HAP-1 (cell line): ENCODE results near the gene ZNF506.
"Not testable (repeated sequence)": the region's sequence is repeated elsewhere in the genome, so short reads cannot be mapped to it uniquely, and the experiment has no call there.

Experiments used
- DNase-seq, 2 experiments: peaks; one replicate each; pipeline ENCODE4 v3.0.0-alpha.2; 2016 to 2020; ENCODE audit warnings: low spot score in 2 of 2
- H3K27me3 ChIP-seq: fragments of 250-450 bp; sonication (Bioruptor Pico); 2 replicates; pipeline ENCODE4 v1.5.1; 2020; ENCODE audit warnings: low read depth, mild to moderate bottlenecking, moderate library complexity
- H3K36me3 ChIP-seq: fragments of 250-450 bp; sonication (Bioruptor Pico); replicated peaks from 2 replicates; pipeline ENCODE4 v1.5.1; 2020; ENCODE audit warnings: mild to moderate bottlenecking
- H3K4me1 ChIP-seq: fragments of 250-450 bp; sonication (Bioruptor Pico); 2 replicates; pipeline ENCODE4 v1.5.1; 2020; ENCODE audit warnings: mild to moderate bottlenecking
- H3K4me3 ChIP-seq: fragments of 250-450 bp; sonication (Bioruptor Pico); 2 replicates; pipeline ENCODE4 v1.5.1; 2020; ENCODE audit warnings: mild to moderate bottlenecking, moderate library complexity
- H3K9me3 ChIP-seq: fragments of 250-450 bp; sonication (Bioruptor Pico); 2 replicates; pipeline ENCODE4 v1.5.1; 2020; ENCODE audit warnings: mild to moderate bottlenecking, moderate library complexity
- in situ Hi-C: fragments of 300-500 bp; cut with MboI; formaldehyde crosslinking; loops from 3 replicates; pipeline ENCODE4 v1.14.3; 2020; ENCODE audit warnings: low sequenced_read_pairs, inconsistent platforms, mixed read lengths

ZNF506 gene

GRCh38 chr19:19821366-19821951 lies at the start of gene ZNF506:
Gene ZNF506, minus strand, starts transcription at chr19:19821750. Its CDS starts 147 bp downstream, at chr19:19821603.
- Histone ChIP-seq H3K9me3 (peaks cover 6% of the 10 kb centered on the region; the same call in 1 of the 2 replicates), H3K36me3 (no peaks in the 10 kb centered on the region), H3K27me3 (no peaks in the 10 kb centered on the region), H3K4me3 (peak within 1 kb of the TSS; percentile 70), H3K4me1 (no peaks in the 10 kb centered on the region)
- DNase-seq = peak; percentile 84 to 97
- in situ Hi-C loops = no loop called here

GRCh38 chr19:19870086-19870485 lies 48.5 kb upstream of the ZNF506 start:
- in situ Hi-C loops, H3K4me3 ChIP-seq, H3K4me1 ChIP-seq, DNase-seq, H3K9me3 ChIP-seq, H3K36me3 ChIP-seq, H3K27me3 ChIP-seq: not testable (repeated sequence)

DNA sequence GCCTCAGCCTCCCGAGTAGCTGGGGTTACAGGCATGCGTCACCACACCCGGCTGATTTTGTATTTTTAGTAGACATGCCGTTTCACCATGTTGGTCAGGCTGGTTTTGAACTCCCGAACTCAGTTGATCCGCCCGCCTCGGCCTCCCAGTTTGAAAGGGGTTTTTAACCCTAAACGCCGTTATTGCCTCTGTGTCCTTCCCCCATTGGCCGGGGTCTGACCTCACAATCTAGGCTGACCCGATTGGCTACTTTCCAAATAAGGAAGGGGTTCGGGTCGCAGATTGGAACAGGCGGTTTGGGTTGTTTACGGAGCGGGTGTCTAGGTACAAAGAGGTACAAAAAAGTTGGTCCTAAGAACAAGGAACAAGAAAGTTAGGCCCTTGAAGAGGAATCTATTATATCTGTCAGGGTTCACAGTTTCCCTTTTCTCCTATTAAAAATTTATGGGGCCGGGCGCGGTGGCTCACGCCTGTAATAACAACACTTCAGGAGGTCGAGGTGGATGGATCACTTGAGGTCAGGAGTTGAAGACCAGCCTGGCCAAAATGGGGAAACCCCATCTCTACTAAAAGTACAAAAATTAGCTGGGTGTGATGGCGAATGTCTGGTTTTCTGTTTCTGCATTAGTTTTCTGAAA lies 45.2 kb upstream of the ZNF506 start:
- in situ Hi-C loops = no loop called here
- no peaks in the 10 kb centered on the region for H3K27me3 ChIP-seq
- peaks cover 3% of the 10 kb centered on the region; the same call in 1 of the 2 replicates for H3K9me3 ChIP-seq
- no peak for DNase-seq
- no peaks in the 10 kb centered on the region for H3K4me1 ChIP-seq
- no peaks in the 10 kb centered on the region for H3K36me3 ChIP-seq
- no peak overlapping the region for H3K4me3 ChIP-seq

GRCh38 chr19:19865750-19866610 lies 44.4 kb upstream of the ZNF506 start, which contains the start of gene ZNF253:
Gene ZNF253, plus strand, starts transcription at chr19:19865882. Its CDS starts 115 bp downstream, at chr19:19865997.
- no peaks in the 10 kb centered on the region for H3K4me1 ChIP-seq
- peaks cover 3% of the 10 kb centered on the region; the same call in 1 of the 2 replicates for H3K9me3 ChIP-seq
- in situ Hi-C loops = no loop called here
- H3K27me3 ChIP-seq = no peaks in the 10 kb centered on the region
- no peak within 1 kb of the TSS for H3K4me3 ChIP-seq
- DNase-seq = no peak
- H3K36me3 ChIP-seq = no peaks in the 10 kb centered on the region

DNA sequence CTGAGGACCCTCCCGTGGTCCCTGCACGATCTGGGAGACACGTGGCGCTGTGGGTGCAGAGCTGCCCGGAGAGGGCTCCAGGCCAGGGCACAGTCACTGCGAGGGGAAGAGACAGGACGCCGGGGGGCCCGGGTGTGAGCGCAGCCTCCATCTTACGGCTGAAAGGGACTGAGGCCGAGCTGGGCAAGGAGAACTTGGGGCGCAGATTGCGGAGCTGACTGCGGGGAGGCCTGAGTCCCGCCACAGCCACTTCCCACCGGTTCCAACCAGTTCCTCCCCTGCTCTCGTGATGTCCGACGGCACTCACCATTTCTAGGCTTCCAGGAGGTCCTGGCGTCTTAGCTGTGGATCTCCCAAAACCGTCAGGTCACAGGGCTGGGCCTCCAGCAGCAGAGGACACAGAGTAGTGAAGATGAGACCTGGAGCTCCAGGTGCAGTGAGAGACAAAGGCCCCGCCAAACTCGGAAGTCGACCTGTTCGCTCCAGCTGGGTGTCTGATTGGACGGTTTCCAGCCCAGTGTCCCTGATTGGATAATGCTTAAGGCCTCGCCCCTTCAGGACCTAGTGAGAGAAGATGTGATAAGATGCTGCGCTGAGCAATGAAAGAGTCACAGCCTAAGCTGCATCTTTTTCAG lies 39.3 kb upstream of the ZNF506 start:
- DNase-seq = no peak
- no peaks in the 10 kb centered on the region for H3K4me1 ChIP-seq
- in situ Hi-C loops = no loop called here
- H3K27me3 ChIP-seq = no peaks in the 10 kb centered on the region
- peaks cover 3% of the 10 kb centered on the region; the same call in 1 of the 2 replicates for H3K9me3 ChIP-seq
- no peak overlapping the region for H3K4me3 ChIP-seq
- no peaks in the 10 kb centered on the region for H3K36me3 ChIP-seq

DNA sequence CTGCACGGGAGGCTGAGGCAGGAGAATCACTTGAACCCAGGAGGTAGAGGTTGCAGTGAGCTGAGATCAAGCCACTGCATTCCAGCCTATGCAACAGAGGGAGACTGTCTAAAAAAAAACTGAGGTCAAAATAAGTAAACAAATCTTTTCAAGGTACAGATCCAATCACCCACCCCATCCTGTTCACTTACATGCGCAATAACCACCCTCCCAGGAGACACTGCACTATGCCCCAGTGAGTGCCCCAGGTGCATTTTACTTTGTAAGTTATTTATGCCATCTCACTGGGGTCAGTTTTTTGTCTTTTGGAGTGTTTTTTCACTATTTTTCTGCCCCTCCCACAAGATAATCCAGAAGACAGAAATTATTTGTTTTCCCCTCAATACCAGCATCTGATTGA lies 37.2 kb upstream of the ZNF506 start:
- H3K36me3 ChIP-seq = no peaks in the 10 kb centered on the region
- DNase-seq = no peak
- H3K4me1 ChIP-seq = no peaks in the 10 kb centered on the region
- in situ Hi-C loops = no loop called here
- H3K9me3 ChIP-seq = no peaks in the 10 kb centered on the region
- no peak overlapping the region for H3K4me3 ChIP-seq
- H3K27me3 ChIP-seq = no peaks in the 10 kb centered on the region

GRCh38 chr19:19851740-19852139 lies 30.2 kb upstream of the ZNF506 start:
- H3K36me3 ChIP-seq, H3K4me1 ChIP-seq, H3K4me3 ChIP-seq, DNase-seq, H3K27me3 ChIP-seq, in situ Hi-C loops, H3K9me3 ChIP-seq: not testable (repeated sequence)

- DNase-seq = no peak
- no peaks in the 10 kb centered on the region for H3K27me3 ChIP-seq
These were observed 27.5 kb upstream of the ZNF506 start for GRCh38 chr19:19849056-19849455.

DNA sequence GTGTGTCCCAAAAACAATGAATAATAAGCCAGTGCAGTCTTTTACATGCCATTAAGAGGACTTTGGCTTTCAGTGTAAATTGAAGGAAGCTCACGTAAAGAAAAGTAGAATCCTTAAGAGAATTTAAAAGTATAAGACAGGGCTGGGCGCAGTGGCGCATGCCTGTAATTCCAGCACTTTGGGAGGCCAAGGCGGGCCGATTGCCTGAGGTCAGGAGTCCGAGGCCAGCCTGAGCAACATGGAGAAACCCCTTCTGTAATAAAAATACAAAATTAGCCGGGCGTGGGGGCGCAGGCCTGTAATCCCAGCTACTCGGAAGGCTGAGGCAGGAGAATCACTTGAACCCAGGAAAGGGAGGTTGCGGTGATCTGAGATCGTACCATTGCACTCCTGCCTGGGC lies 26.2 kb upstream of the ZNF506 start:
- Histone ChIP-seq H3K9me3 (no peaks in the 10 kb centered on the region), H3K27me3 (no peaks in the 10 kb centered on the region), H3K4me1 (no peaks in the 10 kb centered on the region), H3K4me3 (no peak overlapping the region), H3K36me3 (no peaks in the 10 kb centered on the region)
- DNase-seq = no peak
- in situ Hi-C loops = no loop called here

More at GRCh38 chr19:19849056-19849455, 27.5 kb upstream of the ZNF506 start:
- Histone ChIP-seq H3K4me1 (no peaks in the 10 kb centered on the region), H3K9me3 (no peaks in the 10 kb centered on the region), H3K36me3 (no peaks in the 10 kb centered on the region), H3K4me3 (no peak overlapping the region)
- in situ Hi-C loops = no loop called here

DNA sequence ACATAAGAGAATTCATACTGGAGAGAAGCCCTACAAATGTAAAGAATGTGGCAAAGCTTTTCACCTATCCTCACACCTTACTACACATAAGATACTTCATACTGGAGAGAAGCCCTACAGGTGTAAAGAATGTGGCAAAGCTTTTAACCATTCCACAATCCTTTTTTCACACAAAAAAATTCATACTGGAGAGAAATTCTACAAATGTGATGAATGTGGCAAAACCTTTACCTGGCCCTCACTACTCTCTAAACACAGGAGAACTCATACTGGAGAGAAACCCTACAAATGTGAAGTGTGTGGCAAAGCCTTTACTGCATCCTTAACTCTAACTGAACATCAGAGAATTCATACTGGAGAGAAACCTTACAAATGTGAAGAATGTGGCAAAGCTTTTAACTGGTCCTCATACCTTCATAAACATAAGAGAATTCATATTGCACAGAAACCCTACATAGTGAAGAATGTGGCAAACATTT lies 14.0 kb upstream of the ZNF506 start:
- no peak for DNase-seq
- Histone ChIP-seq H3K4me1 (no peaks in the 10 kb centered on the region), H3K9me3 (peaks cover 10% of the 10 kb centered on the region; the same call in 1 of the 2 replicates), H3K27me3 (no peaks in the 10 kb centered on the region), H3K4me3 (no peak overlapping the region), H3K36me3 (no peaks in the 10 kb centered on the region)
- in situ Hi-C loops = no loop called here

DNA sequence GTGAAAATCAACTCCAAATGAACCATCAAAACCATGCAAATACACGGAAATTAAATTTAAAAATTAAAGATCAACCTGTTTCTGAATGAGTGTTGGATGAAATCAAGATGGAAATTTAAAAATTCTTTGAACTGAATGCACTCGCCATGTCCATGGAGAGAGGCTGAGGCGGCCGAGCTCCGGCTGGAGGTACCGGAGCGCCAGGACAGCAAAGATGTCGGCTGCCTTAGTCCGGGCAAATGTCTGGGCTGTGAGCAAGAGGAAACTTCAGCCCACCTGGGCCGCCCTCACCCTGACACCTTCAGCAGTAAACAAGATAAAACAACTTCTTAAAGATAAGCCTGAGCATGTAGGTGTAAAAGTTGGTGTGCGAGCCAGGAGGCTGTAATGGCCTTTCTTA lies 5.3 kb upstream of the ZNF506 start:
- no peak for DNase-seq
- H3K4me1 ChIP-seq = no peaks in the 10 kb centered on the region
- no peak overlapping the region for H3K4me3 ChIP-seq
- in situ Hi-C loops = no loop called here
- H3K36me3 ChIP-seq = no peaks in the 10 kb centered on the region
- peaks cover 3% of the 10 kb centered on the region; the same call in 1 of the 2 replicates for H3K9me3 ChIP-seq
- no peaks in the 10 kb centered on the region for H3K27me3 ChIP-seq

DNA sequence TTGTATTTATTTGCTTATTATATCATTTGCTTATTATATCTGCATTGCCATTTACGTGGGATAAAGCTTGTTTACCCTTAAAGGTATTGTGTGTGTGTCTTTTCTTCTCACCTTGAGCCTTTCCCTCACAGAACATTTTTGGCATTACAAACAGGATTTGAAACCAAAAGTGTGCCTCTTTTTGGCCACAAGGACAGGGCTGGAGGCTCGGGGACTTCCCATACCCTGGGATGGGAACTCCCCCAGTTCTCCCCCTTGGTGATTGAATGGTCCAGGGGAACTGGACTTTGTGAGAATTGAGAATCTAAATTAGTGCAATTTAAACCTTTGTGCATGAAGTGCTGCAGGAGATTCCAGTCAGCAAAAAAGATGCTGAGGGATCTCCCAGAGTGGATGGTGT lies 2.4 kb upstream of the ZNF506 start:
- H3K4me3 ChIP-seq = no peak overlapping the region
- peaks cover 6% of the 10 kb centered on the region; the same call in 1 of the 2 replicates for H3K9me3 ChIP-seq

GRCh38 chr19:19821976-19822375 lies 426 bp upstream of the ZNF506 start:
- in situ Hi-C loops, H3K36me3 ChIP-seq, H3K9me3 ChIP-seq, H3K4me1 ChIP-seq, H3K27me3 ChIP-seq, DNase-seq: not testable (repeated sequence)
- peak overlapping the region; percentile 70 for H3K4me3 ChIP-seq

More for the DNA sequence above, 2.4 kb upstream of the ZNF506 start:
- no peak for DNase-seq
- Histone ChIP-seq H3K4me1 (no peaks in the 10 kb centered on the region), H3K27me3 (no peaks in the 10 kb centered on the region), H3K36me3 (no peaks in the 10 kb centered on the region)
- in situ Hi-C loops = no loop called here
